Activated naive CD4-positive, alpha-beta T cell treated with Interleukin-2 at 50 U/mL for 16 hours (primary cell): ENCODE results near the gene KDM2B.
"Not testable (repeated sequence)": the region's sequence is repeated elsewhere in the genome, so short reads cannot be mapped to it uniquely, and the experiment has no call there.

ENCODE experiments used
- DNase-seq: peaks from one replicate; pipeline ENCODE4 v3.0.0-alpha.2; 2020

The KDM2B gene

DNA sequence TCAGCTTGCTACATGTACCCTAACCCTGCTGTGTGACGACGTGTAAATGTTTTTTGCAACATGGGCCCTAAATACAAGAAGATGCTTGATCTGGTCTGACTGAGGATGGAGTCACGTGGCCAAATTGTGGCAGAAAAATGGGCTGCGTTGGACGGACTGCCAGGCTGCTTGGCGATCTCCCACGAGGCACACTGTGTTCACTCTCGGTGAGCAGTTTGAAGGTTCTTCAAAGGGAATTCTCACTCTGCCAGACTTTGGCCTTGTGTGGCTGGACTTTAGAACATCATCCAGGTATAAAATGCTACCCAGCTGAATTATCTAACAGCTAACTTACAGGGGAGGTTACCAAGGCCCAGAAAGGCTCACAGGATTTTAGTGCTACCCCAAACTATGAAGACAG lies 85.1 kb downstream of the KDM2B start:
- DNase-seq = no peak

DNA sequence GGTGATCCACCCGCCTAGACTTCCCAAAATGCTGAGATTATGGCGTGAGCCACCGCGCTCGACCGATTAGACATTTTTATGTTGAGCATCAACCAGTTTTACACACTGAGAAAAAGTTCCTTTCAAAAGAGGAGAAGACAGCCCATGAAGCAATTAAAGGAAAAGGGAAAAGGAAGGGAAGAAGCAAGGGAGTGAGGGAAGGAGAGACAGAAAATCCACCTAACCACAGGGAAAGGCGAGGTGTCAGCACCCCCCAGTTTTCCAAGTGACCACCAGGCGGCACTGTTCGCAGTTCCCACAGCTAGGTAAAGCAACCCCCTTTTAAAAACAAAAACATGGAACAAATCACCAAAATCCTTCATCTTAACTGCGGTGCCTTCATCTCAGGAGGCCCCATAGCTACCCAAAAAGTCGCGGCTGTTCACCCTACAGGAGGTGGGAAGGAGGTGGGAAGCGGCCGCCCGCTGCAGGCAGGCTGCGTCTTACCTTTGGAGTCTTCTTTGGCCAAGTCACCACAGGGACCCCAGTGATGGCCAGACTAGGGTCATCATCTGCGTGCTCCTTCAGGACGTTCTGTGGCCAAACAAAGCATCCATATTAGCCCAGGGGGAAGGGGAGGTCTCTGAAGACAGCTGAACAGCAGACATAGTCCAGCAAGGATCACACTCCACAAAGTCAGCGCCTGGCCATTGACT lies 86.6 kb downstream of the KDM2B start:
- DNase-seq = peak; percentile 69

DNA sequence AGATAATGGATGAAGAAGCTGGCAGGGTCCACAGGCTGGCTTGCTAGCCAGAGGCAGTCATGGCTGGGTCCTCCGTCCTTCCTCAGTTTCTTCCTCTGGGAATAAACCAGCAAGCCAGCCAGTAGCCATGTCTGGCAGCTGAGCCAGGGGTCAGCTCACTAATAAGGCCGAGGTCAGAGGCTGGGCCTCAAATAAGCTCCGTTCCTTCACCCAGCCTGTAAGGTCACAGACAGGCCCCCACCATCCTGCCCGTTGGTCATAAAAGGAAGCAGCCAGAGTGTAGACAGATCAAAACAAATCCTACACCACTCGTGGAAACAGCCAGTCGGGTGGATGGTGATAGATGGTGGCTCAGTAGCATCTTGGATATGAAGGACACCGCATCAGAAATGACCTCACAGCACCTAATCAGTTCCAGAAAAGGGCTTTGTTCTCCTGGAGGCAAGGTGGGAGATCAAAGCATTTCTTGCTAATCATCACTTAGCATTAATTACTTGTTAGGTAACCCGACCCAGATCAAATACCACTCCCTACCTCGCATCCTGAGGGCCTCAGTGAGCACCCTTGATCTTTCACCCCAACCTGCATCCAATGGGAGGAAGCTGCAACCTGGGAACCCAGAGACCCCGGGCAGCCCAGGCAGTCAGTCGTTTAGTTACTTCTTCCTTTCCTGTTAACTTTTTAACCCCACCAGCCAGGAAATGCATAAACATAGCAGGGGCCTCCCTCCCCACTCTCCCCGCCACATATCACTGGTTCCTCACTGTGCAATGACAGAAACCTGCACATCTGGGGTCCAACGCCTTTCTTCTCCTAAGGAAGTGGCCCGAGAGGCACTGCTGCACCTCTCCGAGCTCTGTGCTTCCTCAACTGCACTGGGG lies 90.2 kb downstream of the KDM2B start:
- DNase-seq = no peak

DNA sequence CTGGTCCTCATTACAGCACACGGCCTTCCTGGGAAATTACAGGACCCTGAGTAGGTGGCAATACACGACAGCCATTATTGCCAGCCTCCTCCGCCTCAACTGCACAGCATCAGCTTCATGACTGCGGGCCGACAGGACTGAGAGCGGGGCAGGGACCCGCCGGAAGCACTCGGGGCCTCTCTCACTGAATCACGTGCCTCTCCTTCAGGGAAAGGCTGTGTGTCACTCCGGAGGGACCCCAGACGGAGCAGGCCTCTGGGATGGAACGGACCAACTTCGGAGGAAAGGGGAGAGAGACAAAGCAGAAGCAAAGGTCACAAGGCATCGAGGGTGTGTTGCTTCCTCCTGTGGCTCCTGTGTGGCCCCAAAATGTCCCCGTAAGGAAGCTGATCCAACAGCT lies 90.9 kb downstream of the KDM2B start:
- no peak for DNase-seq

DNA sequence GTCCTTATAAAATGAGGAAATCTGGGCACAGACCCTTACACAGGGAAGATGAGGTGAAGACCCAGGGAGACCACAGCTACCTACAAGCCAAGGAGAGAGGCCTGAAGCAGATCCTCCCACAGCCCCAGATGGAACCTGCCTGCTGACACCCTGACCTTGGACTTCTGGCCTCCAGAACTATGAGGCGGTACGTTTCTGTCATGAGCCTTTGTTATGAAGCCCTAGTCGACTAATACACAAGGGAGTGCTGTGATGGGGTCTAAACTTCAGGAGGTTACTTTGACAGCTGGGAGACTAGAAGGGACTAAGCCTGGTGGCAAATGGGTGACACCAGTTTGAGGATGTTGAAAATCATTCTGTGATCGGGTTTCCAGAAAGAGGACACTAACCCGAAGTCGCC lies 95.9 kb downstream of the KDM2B start:
- DNase-seq = no peak

DNA sequence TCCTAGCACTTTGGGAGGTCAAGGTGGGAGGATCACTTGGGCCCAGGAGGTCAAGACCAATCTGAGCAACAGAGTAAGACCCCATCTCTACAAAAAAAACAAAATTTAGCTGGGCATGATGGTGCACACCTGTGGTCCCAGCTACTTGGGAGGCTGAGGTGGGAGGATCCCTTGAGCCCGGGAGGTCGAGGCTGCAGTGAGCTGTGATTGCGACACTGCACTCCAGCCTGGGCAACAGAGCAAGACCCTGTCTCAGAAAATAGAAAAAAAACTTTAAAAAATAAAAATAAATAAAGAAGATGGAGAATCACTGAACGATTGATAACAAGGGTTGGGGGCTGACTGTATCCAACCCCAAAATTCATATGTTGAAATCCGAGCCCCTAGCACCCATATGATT lies 96.3 kb downstream of the KDM2B start:
- not testable (repeated sequence) for DNase-seq

DNA sequence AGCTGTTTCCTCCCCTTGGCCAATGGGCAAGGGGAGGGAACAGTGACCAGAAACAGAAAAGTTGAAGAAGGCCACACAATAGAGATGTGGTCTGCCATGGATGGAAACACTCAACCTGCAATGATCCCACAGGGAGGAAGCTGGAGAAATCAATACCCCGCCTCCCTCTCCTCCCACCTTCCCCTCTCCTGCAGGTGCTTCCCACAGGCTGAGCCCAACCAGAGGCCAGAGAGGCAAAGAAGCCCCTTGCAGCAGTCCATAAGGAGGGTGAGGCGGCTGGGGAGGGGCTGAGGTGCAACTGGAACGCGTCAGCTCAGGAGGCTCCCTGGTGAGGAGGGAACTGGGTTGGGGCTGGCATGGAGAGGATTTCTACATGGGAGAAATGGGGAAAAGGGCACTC lies 96.9 kb downstream of the KDM2B start:
- DNase-seq = no peak

DNA sequence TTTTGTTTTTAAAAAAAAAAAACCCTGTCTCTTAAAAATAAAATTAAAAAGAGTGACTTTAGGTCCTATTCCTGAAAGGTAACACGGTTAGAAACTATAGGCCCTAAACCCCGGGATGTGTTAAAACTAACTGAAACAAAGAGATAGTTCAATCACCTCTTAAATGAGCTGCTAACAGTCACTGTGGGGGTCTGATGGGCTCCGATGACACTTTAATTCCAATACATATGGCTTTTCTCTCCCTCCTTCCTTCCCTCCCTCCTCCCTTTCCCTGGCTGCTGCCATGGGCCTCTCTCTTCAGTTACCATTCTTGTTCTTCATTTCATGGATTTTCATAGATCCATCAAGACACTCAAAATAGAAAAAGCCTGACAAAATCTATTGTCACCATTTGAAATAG lies 104.3 kb downstream of the KDM2B start:
- DNase-seq = no peak

DNA sequence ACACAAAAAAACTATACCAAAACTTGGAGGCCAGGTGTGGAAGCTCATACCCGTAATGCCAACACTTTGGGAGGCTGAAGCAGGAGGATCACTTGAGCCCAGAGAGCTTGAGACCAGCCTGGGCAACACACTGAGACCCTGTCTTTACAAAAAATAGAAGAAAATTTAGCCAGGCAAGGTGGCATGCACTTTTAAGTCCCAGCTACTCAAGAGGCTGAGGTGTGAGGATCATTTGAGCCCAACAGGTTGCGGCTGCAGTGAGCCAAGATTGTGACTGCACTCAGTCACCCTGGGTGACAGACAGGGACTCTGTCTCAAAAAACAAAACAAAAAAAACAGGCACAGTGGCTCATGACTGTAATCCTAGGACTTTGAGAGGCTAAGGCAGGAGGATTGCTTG lies 105.5 kb downstream of the KDM2B start:
- DNase-seq = no peak

DNA sequence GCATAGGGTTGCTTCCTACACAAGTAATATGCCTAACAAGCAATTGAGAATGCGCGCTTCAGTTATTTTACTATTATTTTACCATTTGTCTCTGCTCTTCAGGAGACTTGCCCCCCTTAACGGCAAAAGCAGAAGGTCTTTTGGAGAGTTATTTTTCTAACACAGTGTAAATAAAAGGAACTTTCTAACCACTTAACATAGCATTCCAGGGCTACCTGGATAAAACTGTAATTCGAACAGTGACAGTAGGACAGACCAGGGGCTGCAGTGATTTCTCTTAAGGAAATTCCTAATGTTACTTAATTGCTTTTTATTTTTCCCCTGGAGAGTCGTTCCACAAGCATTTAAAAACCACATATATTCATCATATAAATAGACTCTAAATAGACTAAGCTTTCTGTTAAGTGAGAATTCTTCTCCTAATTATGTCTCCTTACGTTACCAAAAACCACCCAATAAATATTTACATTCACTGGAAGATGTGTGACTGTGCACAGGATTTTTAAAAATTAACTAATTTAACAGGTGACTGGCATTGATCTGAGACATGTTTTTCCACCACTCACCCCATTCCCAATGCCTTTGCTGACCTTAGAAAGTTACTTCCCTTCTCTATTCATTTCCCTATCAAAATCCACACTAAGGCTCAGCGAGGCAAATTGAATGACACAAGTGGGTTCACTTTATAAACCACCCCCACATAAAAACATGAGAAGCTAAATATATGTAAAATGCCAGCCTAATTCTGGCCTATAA lies 108.5 kb downstream of the KDM2B start:
- DNase-seq = no peak

DNA sequence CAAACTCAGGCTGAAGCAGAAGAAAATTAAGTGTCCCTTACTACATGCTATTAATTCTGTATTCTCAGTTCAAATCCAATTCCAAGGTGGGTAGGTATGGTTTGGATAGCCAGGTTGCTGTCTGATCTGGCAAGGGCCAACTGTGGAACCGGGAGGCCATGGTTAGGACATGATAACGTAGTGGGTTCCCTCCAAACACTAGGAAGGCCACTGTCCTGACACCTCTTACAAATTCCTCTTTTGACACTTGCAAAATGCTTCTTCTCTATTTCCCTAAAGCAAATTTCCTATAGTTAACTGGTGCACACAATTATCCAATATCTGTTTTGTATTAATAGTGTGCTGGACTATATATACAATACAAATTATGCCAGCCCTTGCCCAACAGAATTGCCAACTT lies 110.1 kb downstream of the KDM2B start:
- no peak for DNase-seq

DNA sequence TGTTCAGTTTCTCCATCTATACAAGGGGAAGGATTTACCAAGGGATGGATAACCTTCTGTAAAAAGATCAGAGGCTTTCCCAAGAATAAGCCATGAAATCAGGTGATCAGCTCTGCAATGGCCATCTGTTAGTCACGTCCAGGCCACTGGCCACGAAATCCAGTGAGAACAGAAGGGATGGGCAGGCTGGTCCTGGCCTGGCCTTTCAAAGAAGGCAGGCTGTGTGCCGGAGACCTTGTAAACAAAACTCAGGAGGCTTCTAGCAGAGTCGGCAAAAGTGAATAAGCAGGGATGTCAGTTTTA lies 112.4 kb downstream of the KDM2B start:
- DNase-seq = no peak

DNA sequence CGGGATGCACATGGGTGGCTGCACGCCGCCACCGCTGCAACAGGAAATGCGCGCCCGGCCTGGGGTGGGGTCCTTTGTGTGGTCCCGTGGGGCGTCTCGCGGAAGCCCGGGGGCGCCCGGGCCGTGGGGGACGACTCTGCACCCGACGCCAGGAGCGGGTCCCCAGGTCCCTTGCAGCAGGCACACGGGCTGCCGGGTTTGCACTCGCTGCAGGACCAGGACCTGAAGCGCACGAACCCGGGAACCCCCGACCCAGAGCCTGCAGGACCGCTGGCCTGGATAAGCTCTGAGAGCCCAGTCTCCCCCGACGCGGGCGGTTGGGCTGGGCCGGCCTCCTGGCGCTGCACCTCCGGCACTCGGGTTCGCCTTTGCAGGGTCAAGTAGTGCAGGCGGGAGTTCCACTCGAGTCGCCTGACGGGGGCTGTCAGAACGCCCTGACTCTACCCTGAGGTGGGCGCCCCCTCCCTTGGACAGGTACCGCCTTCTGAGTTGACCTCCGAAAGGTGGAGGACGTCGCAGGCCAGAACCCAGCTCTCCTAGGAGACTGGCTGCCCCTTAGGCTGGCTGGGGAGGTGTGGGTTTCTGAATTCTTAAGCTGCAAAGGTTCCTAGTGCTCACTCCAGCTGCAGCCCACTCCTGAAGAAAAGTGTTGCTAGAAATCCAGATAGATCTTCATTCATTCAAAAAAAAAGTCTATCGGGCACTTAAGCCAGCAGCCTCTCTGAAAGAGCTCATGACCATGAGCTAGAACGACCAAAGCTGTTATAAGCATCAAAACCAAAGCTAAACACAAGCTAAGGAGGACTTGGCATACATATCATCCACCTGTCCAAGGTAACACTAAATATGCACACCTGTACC lies 113.0 kb downstream of the KDM2B start:
- no peak for DNase-seq

DNA sequence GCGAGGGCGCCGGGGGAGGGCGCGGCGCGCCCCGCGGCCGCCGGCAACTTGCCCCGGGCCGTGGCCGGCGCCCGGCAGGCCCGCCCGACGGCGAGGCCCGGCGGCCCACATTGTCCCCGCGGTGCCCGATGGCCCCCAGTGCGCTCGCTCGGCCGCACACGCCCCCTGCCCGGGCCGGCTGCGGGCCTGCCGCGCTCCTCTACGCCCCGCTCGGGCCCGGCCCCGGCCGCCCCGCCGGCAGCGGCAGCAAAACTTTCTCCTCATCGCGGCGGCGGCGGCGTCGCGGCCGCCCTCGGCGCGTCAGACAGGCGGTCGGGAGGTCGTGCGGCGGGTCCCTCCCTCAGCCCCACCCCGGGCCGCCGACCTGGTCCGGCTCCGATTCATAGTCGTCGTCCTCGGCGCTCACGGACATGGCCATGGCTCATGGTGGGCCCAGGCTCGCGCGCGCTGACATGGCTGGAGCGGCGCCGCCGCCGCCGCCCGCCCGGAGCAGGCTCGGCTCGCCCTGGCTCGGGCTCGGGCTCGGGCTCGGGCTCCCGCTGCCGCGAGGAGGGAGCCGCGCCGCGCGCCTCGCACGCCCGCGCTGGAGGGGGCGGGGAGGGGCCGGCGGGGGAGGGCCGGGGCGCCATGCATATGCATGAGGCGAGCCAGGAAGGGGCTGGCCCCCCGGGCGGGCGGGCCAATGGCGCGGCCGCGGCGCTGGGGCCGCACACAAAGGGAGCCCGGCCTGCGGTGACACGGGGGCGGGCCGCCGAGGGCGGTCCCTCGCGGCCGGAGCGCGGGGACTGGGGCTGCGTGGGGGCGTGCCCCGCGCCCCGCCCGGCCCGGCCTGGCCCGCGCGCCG lies 113.8 kb downstream of the KDM2B start:
- DNase-seq = peak; percentile 88

DNA sequence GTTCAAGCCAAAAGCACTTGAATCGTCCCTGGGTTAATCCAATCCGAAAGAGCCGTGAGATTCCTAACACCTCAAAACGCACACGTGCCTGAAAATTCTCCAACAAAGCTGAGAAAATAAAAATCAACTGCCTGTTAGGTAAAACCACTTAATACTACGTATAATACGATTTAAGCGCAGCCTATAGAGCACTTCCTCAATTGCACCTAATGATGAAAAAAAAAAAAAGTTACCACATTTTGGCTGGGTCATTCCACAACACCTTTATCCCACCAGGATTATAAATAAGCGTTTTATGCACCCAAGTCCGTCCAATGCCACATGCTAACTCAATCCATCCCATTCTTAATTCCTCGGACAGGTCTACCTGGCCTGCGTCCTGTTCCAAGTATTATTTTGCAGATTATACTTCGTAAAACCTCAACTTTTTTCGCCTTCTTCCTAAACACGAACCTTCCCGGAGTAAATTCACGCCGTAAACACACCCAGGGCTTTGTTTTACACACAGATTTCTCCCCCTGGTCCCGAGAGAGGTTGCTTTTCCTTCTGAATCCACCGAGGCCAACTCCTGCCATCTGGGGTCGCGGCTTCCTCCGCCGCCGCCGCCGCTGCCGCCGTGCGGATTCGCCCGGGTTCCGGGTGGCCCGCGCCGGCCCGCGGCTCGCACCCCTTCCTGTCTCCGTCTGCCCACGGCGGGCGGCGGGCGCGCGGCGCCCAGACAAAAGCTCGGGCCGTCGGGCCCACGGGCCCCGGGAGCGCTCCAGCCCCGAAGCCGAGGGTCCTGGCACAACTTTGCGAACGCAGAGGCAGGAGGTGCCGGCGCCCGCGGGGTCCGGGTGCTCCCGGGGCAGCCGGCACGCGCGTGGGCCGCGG lies 114.7 kb downstream of the KDM2B start:
- peak; percentile 51 for DNase-seq

DNA sequence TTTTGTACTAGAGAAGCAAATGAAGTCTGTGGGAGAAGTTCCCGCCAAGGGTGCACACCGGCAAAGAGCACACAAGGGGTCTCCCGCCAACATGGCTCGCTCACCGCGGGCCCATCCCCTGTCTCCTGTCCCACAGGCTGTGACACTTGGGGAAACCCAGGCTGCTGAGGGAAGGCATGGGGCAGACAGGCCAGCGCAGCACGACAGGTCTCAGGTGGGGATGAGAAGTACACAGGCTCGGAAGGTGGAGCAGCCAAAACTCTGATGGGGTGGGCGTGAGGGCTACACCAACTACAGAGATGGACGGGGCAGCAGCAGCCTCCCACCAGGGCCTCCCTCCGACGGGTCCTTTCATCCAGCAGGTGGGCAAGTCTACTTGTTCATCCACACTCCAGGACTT lies 116.5 kb downstream of the KDM2B start:
- no peak for DNase-seq

DNA sequence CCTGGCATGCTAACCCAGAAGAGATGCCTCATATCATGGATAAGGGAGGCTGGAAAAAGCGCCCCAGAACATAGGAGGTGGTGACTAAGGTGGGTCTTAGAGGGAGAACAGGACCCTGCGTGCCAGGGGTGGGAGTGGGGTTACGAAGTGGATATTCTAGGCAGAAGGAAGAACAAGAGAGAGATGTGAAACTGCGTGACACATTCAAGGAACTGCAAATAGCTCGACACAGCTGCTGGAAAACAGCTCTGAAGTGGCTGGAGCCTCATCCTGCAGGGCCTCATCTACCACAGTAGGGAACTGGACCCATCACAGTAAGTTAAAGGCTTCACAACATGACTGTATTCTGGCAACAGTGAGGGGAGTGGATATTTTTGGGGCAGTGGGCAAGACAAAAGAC lies 119.8 kb downstream of the KDM2B start:
- DNase-seq = no peak

DNA sequence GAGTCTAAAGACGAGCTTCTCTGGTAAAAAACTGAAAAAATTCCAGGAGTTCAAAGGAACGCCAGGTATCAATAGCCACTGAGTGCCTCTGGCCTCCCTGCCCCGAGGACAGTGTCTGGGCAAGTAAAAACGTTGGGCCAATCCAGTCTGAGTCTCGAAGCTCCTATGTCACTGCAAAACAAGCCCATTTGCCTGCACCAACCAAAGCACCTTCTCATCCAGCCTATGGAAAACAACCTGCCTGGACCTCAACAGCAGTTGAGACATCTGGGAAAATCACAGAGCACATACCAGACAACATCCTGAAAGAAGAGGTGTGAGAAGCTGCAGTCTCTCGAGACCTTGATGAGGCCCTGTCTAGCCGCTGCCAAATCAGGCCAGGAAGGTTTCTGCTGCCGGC lies 124.3 kb downstream of the KDM2B start:
- no peak for DNase-seq

DNA sequence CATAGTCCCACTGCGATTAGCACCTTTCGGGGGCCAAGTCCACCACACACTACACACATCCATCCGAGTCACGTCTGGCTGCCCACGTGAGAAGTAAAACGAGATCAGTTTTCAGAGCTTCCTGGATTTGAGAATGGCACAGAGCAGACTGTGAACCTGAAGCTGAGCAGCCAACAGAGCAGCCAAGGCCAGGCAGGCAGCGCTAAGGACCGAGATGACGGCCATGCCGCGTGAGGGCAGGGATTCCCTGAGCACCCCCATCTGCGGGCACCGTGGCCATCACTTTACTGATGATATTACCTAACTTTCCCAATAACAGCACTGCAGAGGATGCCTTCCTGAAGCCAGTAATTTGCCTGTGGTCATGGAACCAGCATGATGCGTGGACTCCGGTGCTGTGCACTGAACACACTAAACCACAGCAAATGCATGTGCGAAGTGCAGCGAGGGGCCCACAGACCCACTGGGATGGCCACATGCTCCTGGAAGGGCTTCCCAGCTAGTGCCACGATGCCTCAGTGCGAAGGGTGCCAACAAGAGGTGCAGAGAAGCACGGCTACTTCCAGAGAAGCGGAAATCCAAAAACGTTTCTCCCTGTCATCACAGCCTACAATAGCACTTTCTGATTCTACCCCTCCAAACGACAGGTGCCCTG lies 124.9 kb downstream of the KDM2B start:
- no peak for DNase-seq

DNA sequence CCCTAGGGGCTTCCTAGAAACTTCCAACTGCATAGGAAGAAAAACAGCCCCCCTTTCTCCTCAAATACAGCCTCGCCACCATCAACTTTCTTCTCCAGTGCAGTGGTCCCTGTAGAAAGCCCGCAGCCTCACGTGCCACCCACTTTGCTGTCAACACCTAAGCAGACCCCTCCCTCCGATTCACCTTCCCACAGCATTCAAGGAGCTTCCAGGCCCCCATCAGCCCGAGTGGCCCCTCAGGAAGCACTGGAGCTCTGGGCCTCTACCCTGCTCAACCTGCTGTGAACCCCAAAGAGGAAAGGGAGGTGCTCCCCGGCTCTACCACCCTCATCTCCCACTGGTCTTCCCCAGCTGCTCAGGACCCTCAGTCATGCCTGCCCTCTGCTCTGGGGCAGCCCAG lies 125.9 kb downstream of the KDM2B start:
- no peak for DNase-seq
